Measurements from ENCODE around the gene MAP3K8. TPM values are rescaled to one million over a fixed set of nuclear protein-coding genes. Genes with fewer than 3 reads are reported as not detected.

The MAP3K8 gene
- polyA plus RNA-seq (2013, experiment 1 of 2) = 3.4 TPM
- 3.5 TPM for polyA plus RNA-seq (2013, experiment 2 of 2)

- Histone ChIP-seq H2BK15ac (ENCODE audit: low read length) (peak within 1 kb of the TSS; percentile 95), H2AFZ (ENCODE audit: low read length) (peak within 1 kb of the TSS; percentile 99), H3K14ac (ENCODE audit: low read length) (peak within 1 kb of the TSS; percentile 43), H2AK5ac (ENCODE audit: low read depth, low read length) (peak within 1 kb of the TSS; percentile 61), H3K79me1 (ENCODE audit: low read depth, low read length) (no peaks in the 10 kb centered on the region), H3K23ac (ENCODE audit: low read depth, low read length, poor library complexity) (peak within 1 kb of the TSS; percentile 98), H3K27me3 (ENCODE audit: control insufficient read depth in 3 of 3, insufficient read depth in 3 of 3, low read depth in 1 of 3, low read length in 3 of 3) (no peaks in the 10 kb centered on the region), H2BK120ac (ENCODE audit: low read depth, low read length) (peak within 1 kb of the TSS; percentile 93), H3K9ac (ENCODE audit: low read depth, low read length, poor library complexity) (peak within 1 kb of the TSS; percentile 96), H2BK12ac (ENCODE audit: low read length) (peak within 1 kb of the TSS; percentile 31), H2BK5ac (ENCODE audit: low read length) (peak within 1 kb of the TSS; percentile 100), H3K4me3 (ENCODE audit: low read length in 2 of 2) (peak within 1 kb of the TSS; percentile 82 to 84), H3K4me2 (ENCODE audit: insufficient read depth, low read length, poor library complexity, severe bottlenecking) (peak within 1 kb of the TSS; percentile 89), H4K91ac (ENCODE audit: low read depth, low read length, poor library complexity) (no peak within 1 kb of the TSS), H3K27ac (replicated peaks; ENCODE audit: low read length) (peak within 1 kb of the TSS; percentile 99), H3K18ac (ENCODE audit: low read length) (peak within 1 kb of the TSS; percentile 99), H3K4me1 (ENCODE audit: control insufficient read depth in 2 of 2, insufficient read depth in 1 of 2, low read depth in 1 of 2, low read length in 2 of 2) (peaks cover 19 to 30% of the 10 kb centered on the region in 2 donors), H3K36me3 (replicated peaks in 1 of 2; ENCODE audit: control insufficient read depth in 2 of 2, insufficient read depth in 2 of 2, low read length in 2 of 2) (no peaks in the 10 kb centered on the region), H4K8ac (ENCODE audit: low read depth, low read length) (no peak within 1 kb of the TSS), H3K9me3 (replicated peaks in 1 of 2; ENCODE audit: control insufficient read depth in 2 of 2, insufficient read depth in 1 of 2, low read depth in 1 of 2, low read length in 2 of 2) (no peaks in the 10 kb centered on the region), H3K4ac (ENCODE audit: low read length) (no peak within 1 kb of the TSS)
- WGBS, 2 donors (ENCODE audit: extremely low coverage in 2 of 2, insufficient read length in 2 of 2, insufficient replicate concordance in 1 of 2) = no CpG with 5 or more reads among the region's 56 CpGs
- peak; percentile 89 for DNase-seq (ENCODE audit: low spot score)
These were observed at the start of gene MAP3K8 for GRCh38 chr10:30433730-30434272. Gene MAP3K8, plus strand, starts transcription at chr10:30434184. Its CDS starts 4,755 bp downstream, at chr10:30438939.

- Histone ChIP-seq H2BK5ac (ENCODE audit: low read length) (no peak overlapping the region), H3K4me1 (ENCODE audit: control insufficient read depth in 2 of 2, insufficient read depth in 1 of 2, low read depth in 1 of 2, low read length in 2 of 2) (peaks cover 0 to 7% of the 10 kb centered on the region in 2 donors), H3K4ac (ENCODE audit: low read length) (no peak overlapping the region), H4K8ac (ENCODE audit: low read depth, low read length) (no peak overlapping the region), H4K91ac (ENCODE audit: low read depth, low read length, poor library complexity) (no peak overlapping the region), H2BK15ac (ENCODE audit: low read length) (no peak overlapping the region), H3K36me3 (replicated peaks in 1 of 2; ENCODE audit: control insufficient read depth in 2 of 2, insufficient read depth in 2 of 2, low read length in 2 of 2) (no peaks in the 10 kb centered on the region), H2BK120ac (ENCODE audit: low read depth, low read length) (no peak overlapping the region), H2BK12ac (ENCODE audit: low read length) (no peak overlapping the region), H2AK5ac (ENCODE audit: low read depth, low read length) (no peak overlapping the region), H3K4me2 (ENCODE audit: insufficient read depth, low read length, poor library complexity, severe bottlenecking) (no peak overlapping the region), H3K18ac (ENCODE audit: low read length) (no peak overlapping the region), H3K9ac (ENCODE audit: low read depth, low read length, poor library complexity) (no peak overlapping the region), H3K9me3 (replicated peaks in 1 of 2; ENCODE audit: control insufficient read depth in 2 of 2, insufficient read depth in 1 of 2, low read depth in 1 of 2, low read length in 2 of 2) (no peaks in the 10 kb centered on the region), H3K79me1 (ENCODE audit: low read depth, low read length) (no peaks in the 10 kb centered on the region), H3K14ac (ENCODE audit: low read length) (no peak overlapping the region), H3K27me3 (ENCODE audit: control insufficient read depth in 3 of 3, insufficient read depth in 3 of 3, low read depth in 1 of 3, low read length in 3 of 3) (peaks cover 0 to 11% (median 0%) of the 10 kb centered on the region in 3 experiments), H3K4me3 (ENCODE audit: low read length in 2 of 2) (no peak overlapping the region), H2AFZ (ENCODE audit: low read length) (no peak overlapping the region), H3K27ac (replicated peaks; ENCODE audit: low read length) (no peak overlapping the region), H3K23ac (ENCODE audit: low read depth, low read length, poor library complexity) (no peak overlapping the region)
- WGBS, 2 donors (ENCODE audit: extremely low coverage in 2 of 2, insufficient read length in 2 of 2, insufficient replicate concordance in 1 of 2) = no CpG with 5 or more reads among the region's 10 CpGs
- DNase-seq (ENCODE audit: low spot score) = no peak
These were observed 49.2 kb upstream of the MAP3K8 start for GRCh38 chr10:30384701-30385201.

DNA sequence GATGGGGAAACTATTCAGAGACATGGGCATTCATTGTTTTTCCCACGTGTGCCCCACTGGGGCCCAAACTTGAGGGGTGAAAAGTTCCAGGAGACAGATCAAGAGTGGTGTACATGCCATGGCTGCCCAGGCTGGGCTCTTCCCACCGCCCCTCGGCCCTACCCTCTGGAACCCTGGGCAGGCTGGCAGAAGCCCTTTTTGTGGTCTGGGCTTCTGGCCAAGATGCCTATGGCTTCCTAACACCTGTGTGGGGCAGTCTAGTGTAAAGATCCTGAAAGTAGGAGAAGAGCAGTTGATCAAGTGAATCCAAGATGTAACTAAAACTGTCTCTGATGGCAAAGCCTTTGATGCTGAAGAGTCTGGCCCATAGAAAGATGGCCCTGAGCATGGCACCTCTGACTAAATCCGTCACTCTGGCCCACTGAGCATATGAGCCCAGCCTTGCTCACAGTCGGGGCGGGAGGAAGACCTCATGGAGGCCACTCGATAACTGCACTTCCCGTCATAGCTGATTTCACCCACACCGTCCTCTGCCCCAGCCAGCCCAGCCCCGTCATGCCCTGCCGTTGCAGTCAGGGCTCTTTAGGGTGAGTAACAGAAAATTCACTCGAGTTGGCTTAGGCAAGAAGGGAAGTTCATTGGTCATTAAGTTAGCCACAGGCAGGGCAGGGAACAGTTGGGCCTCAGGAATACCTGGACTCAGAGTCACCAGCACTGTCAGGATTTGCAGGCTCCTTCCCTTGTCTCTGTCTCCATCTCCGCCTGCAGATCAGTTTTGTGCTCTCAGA lies 47.0 kb upstream of the MAP3K8 start:
- no peak overlapping the region for H2BK12ac ChIP-seq (ENCODE audit: low read length)
- no peak overlapping the region for H4K91ac ChIP-seq (ENCODE audit: low read depth, low read length, poor library complexity)
- peaks cover 0 to 17% (median 0%) of the 10 kb centered on the region in 3 experiments for H3K27me3 ChIP-seq (ENCODE audit: control insufficient read depth in 3 of 3, insufficient read depth in 3 of 3, low read depth in 1 of 3, low read length in 3 of 3)
- H3K9ac ChIP-seq (ENCODE audit: low read depth, low read length, poor library complexity) = no peak overlapping the region
- no peaks in the 10 kb centered on the region for H3K79me1 ChIP-seq (ENCODE audit: low read depth, low read length)
- H4K8ac ChIP-seq (ENCODE audit: low read depth, low read length) = no peak overlapping the region
- no peak overlapping the region for H3K4ac ChIP-seq (ENCODE audit: low read length)
- H2BK5ac ChIP-seq (ENCODE audit: low read length) = no peak overlapping the region
- no peak overlapping the region for H2AK5ac ChIP-seq (ENCODE audit: low read depth, low read length)
- no peak overlapping the region for H3K23ac ChIP-seq (ENCODE audit: low read depth, low read length, poor library complexity)
- no peak overlapping the region for H3K4me3 ChIP-seq (ENCODE audit: low read length in 2 of 2)
- no peak overlapping the region for H2AFZ ChIP-seq (ENCODE audit: low read length)
- H3K14ac ChIP-seq (ENCODE audit: low read length) = no peak overlapping the region
- H3K27ac ChIP-seq (replicated peaks; ENCODE audit: low read length) = no peak overlapping the region
- H3K9me3 ChIP-seq (replicated peaks in 1 of 2; ENCODE audit: control insufficient read depth in 2 of 2, insufficient read depth in 1 of 2, low read depth in 1 of 2, low read length in 2 of 2) = no peaks in the 10 kb centered on the region
- no peaks in the 10 kb centered on the region for H3K36me3 ChIP-seq (replicated peaks in 1 of 2; ENCODE audit: control insufficient read depth in 2 of 2, insufficient read depth in 2 of 2, low read length in 2 of 2)
- H2BK120ac ChIP-seq (ENCODE audit: low read depth, low read length) = no peak overlapping the region
- H3K4me1 ChIP-seq (ENCODE audit: control insufficient read depth in 2 of 2, insufficient read depth in 1 of 2, low read depth in 1 of 2, low read length in 2 of 2) = peaks cover 0 to 10% of the 10 kb centered on the region in 2 donors
- H3K4me2 ChIP-seq (ENCODE audit: insufficient read depth, low read length, poor library complexity, severe bottlenecking) = no peak overlapping the region
- no peak overlapping the region for H2BK15ac ChIP-seq (ENCODE audit: low read length)
- no CpG with 5 or more reads among the region's 13 CpGs for WGBS, 2 donors (ENCODE audit: extremely low coverage in 2 of 2, insufficient read length in 2 of 2, insufficient replicate concordance in 1 of 2)
- no peak overlapping the region for H3K18ac ChIP-seq (ENCODE audit: low read length)
- DNase-seq (ENCODE audit: low spot score) = no peak

GRCh38 chr10:30387646-30388243 lies 46.2 kb upstream of the MAP3K8 start:
- Histone ChIP-seq H4K91ac (ENCODE audit: low read depth, low read length, poor library complexity) (no peak overlapping the region), H3K18ac (ENCODE audit: low read length) (no peak overlapping the region), H3K9me3 (replicated peaks in 1 of 2; ENCODE audit: control insufficient read depth in 2 of 2, insufficient read depth in 1 of 2, low read depth in 1 of 2, low read length in 2 of 2) (no peaks in the 10 kb centered on the region), H2AK5ac (ENCODE audit: low read depth, low read length) (no peak overlapping the region), H3K27me3 (ENCODE audit: control insufficient read depth in 3 of 3, insufficient read depth in 3 of 3, low read depth in 1 of 3, low read length in 3 of 3) (peaks cover 0 to 19% (median 0%) of the 10 kb centered on the region in 3 experiments), H2BK12ac (ENCODE audit: low read length) (no peak overlapping the region), H2BK120ac (ENCODE audit: low read depth, low read length) (no peak overlapping the region), H2BK15ac (ENCODE audit: low read length) (no peak overlapping the region), H3K4me1 (ENCODE audit: control insufficient read depth in 2 of 2, insufficient read depth in 1 of 2, low read depth in 1 of 2, low read length in 2 of 2) (peaks cover 0 to 10% of the 10 kb centered on the region in 2 donors), H3K4me3 (ENCODE audit: low read length in 2 of 2) (no peak overlapping the region), H2AFZ (ENCODE audit: low read length) (no peak overlapping the region), H4K8ac (ENCODE audit: low read depth, low read length) (no peak overlapping the region), H3K36me3 (replicated peaks in 1 of 2; ENCODE audit: control insufficient read depth in 2 of 2, insufficient read depth in 2 of 2, low read length in 2 of 2) (no peaks in the 10 kb centered on the region), H2BK5ac (ENCODE audit: low read length) (no peak overlapping the region), H3K9ac (ENCODE audit: low read depth, low read length, poor library complexity) (no peak overlapping the region), H3K79me1 (ENCODE audit: low read depth, low read length) (no peaks in the 10 kb centered on the region), H3K4me2 (ENCODE audit: insufficient read depth, low read length, poor library complexity, severe bottlenecking) (no peak overlapping the region), H3K4ac (ENCODE audit: low read length) (no peak overlapping the region), H3K27ac (replicated peaks; ENCODE audit: low read length) (no peak overlapping the region), H3K14ac (ENCODE audit: low read length) (no peak overlapping the region), H3K23ac (ENCODE audit: low read depth, low read length, poor library complexity) (no peak overlapping the region)
- no CpG with 5 or more reads among the region's 3 CpGs for WGBS, 2 donors (ENCODE audit: extremely low coverage in 2 of 2, insufficient read length in 2 of 2, insufficient replicate concordance in 1 of 2)
- DNase-seq (ENCODE audit: low spot score) = no peak

Measured in neuronal stem cell (in vitro differentiated cells).